HG02981 (cell line): Measurements from ENCODE around the gene MITF.

ENCODE experiments used
- ATAC-seq: cut with Tn5 transposase; IDR thresholded peaks from one replicate; pipeline ENCODE4 v1.9.1; 2021; ENCODE audit warnings: mild to moderate bottlenecking, moderate library complexity; ENCODE audit not compliant: unreplicated experiment

Gene MITF

GRCh38 chr3:69725994-69726571 lies 13.2 kb upstream of the MITF start:
- no peak for ATAC-seq

- ATAC-seq: no peak
Measured at GRCh38 chr3:69729147-69729919, 9.9 kb upstream of the MITF start.

DNA sequence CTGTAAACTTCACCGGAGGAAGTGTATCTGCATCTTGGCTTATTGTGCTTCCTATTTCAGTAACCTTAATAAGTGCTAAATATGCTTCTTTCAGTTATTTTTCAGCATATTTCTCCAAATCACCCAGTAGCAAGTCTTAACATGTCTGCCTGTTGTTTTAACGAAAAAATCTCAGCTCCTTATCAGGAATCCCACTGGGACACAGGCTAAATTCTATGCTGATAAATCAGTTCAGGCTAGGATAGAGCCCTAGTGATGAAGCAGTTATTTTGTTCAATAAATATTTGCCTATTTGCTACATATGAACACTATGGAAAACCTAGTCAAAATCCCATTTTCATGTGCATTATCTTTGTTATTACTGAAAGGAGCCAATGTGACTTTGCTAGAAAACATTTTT lies 8.2 kb upstream of the MITF start:
- no peak for ATAC-seq

- ATAC-seq: no peak
Measured at GRCh38 chr3:69735893-69736292, 3.4 kb upstream of the MITF start.

DNA sequence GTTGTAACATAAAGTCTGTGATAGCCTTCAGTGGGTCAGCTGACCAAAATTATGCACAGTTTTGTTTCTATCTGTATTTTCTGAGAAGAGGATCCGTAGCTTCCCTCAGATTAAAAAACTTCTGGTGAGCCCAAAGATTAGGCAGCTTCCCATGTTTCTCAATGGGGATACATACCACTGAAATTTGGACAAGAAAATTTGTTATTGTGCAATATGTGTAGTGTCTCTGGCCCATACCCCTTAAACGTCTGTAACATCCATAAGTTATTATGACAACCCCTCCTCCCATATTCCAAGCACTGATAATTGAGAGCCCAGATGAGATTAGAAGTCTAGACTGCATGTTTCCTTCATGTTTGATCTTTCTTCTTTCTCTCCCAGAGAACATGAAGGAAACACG lies 1.9 kb upstream of the MITF start:
- ATAC-seq: no peak

- ATAC-seq: no peak
Measured at GRCh38 chr3:69738315-69738714, 949 bp upstream of the MITF start.

DNA sequence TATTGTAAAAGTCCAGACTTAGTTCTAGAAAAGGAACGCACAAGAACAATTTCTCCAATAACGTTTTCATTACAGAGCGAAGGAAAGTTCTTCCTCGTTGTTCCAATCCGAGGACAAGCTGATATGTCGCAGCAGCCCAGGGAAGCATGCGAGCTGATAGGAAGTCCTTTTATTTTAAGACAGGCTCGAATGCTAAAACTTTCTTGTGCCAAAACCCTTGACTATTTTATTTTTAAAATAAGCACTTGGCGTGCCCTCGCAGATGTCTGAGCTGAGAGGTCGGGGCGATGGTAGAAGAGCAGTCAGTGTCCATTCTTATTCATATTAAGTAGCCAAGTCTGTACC lies 433 bp upstream of the MITF start:
- no peak for ATAC-seq

- no peak for ATAC-seq
Measured at GRCh38 chr3:69740103-69741021, 1.1 kb downstream of the MITF start.

DNA sequence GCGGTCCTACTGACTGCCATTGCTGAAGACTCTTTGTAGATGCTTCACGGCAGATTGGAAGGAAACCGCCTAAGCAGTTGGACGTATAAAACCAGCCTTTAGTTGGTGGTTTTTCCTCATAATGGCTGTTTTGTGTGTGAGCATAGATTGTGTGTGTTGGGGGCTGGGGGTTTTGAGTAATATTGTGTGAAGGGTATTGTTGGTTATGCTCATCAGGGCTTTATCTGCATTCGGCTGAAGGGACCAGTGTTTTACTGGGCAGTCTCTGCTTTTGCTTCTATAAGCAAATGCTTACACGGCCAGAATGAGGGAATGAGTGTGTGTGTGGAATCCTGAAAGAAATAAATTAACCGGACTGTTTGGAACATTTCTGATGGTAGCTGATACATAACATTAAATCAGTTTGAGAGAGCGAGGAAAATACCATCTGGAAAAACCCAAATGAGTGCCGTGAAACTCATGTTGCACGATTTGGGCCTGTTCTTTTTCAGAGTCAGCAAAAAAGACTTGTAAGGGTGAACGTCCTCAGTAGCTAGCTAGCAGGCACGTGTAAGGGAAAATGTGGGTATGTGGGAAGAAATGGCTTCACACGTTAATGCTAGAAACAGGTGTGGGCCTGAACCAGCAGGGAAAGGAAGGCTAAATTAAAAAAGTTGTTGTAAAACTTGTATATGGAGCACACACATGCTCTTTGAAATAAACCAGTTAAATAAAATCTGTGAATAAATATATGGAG lies 1.9 kb downstream of the MITF start:
- ATAC-seq: no peak

GRCh38 chr3:69742391-69742790 lies 3.1 kb downstream of the MITF start:
- ATAC-seq: no peak

DNA sequence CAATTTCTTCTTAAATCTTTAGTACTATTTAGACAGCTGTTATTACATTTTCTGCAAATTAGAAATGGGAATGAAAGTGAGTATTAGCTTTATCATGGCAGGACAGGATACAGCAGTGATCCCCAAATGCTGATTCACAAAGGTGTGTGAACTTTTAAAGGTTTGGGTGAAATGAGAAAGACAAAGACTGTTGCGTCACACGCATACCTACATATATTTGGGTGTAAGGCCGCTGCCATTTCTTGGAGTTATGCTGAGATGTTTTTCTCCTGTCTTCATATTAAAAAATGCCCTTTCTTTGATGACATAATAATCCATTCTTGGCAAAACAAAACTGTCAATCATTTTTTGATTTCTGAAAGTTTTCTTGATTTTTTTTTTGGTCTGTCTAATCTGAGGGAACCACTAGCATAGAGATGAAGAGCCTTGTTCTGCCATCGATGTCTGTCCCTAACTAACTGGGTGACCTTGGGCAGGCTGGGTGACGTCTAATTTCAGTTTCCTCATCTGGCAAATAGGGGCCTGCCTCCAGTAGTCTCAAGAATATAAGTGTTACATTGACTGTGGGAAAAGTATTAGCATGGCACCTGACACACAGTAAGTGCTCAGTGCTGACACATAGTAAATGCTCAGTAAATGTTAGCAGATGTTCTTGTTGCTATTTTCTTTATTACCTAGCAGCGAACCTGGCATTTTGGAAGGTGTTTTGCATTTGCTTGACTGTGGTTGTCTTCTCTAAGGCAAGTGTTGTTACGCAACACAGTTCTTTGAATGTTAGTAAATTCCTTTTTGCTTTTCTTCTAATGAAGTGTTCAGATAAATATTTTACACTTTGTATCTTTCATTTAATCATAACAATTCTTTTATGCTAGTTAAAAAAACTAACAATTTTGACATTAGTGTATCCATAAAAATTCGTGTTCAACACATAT lies 5.0 kb downstream of the MITF start:
- ATAC-seq: no peak

- ATAC-seq: no peak
Measured at GRCh38 chr3:69745505-69745904, 6.2 kb downstream of the MITF start.

GRCh38 chr3:69746119-69746518 lies 6.9 kb downstream of the MITF start:
- no peak for ATAC-seq

GRCh38 chr3:69747511-69748258 lies 8.4 kb downstream of the MITF start:
- no peak for ATAC-seq

DNA sequence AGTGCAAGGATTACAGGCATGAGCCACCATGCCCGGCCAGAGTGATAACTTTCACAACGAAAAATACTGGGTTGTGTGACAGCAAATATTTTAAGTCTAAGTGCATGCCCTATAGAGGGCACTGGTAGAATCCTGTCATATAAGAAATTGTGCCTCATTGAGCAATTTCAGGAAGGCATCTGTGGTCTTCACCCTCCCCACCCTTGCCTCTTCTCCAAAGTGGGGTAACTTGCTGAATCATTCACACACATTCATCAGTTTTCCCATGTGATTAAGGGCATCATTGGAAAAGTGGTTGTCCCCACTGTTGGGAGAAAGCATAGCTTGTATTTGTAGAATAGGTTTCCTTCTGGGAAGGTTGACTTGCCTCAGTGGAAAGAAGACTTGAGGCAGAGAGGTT lies 9.2 kb downstream of the MITF start:
- ATAC-seq: no peak

- no peak for ATAC-seq
Measured at GRCh38 chr3:69749461-69749860, 10.2 kb downstream of the MITF start.

GRCh38 chr3:69750549-69750948 lies 11.3 kb downstream of the MITF start:
- no peak for ATAC-seq

- no peak for ATAC-seq
Measured at GRCh38 chr3:69751074-69751476, 11.8 kb downstream of the MITF start.

DNA sequence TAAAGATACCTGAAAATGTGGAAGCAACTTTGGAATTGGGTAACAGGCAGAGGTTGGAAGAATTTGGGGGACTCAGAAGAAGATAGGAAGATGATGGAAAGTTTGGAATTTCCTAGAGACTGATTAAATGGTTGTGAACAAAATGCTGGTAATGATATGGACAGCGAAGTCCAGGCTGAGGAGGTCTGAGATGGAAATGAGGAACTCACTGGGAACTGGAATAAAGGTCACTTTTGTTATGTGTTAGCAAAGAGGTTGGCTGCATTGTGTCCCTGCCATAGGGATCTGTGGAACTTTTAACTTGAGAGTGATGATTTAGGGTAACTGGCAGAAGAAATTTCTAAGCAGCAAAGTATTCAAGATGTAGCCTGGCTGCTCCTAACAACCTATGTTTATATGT lies 13.0 kb downstream of the MITF start:
- ATAC-seq: no peak
